GM19324 (cell line): ENCODE measurements around the gene ARL4C.
"Not testable (repeated sequence)": the region's sequence is repeated elsewhere in the genome, so short reads cannot be mapped to it uniquely, and the experiment has no call there.

Experiments
- ATAC-seq: cut with Tn5 transposase; IDR thresholded peaks from one replicate; pipeline ENCODE4 v1.9.1; 2021; ENCODE audit warnings: mild to moderate bottlenecking, moderate library complexity; ENCODE audit not compliant: unreplicated experiment, low FRiP score

ARL4C gene

GRCh38 chr2:234479465-234479864, 17.4 kb downstream of the ARL4C start:
- ATAC-seq, result no peak

DNA sequence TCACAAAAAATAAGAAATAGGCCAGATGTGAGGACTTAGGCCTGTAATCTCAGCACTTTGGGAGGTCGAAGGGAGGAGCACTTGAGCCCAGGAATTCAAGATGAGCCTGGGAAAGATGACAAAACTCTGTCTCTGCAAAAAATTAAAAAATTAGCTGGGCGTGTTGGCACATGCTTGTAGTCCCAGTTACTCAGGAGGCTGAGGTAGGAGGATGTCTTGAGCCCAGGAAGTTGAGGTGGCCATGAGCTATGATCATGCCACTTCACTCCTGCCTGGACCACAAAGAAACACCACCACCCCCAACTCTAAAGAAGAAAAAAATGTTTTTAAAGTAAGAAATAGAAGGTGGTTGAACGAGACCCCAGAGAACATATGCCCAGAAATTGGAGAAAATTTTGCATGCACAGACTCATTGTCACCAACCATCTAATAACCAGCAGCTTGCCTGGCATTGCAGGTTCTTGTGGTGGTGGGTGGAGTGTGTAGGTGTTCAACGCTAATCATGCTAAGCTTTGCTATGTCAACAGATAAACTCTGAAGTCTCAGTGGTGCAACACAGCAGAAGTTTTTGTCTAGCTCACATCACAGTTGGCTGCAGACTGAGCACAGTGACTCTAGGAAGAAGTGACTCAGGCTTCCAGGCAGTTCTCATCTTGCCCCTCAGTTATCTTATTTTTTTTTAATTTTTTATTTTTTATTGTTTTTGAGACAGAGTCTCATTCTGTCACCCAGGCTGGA, 18.6 kb downstream of the ARL4C start:
- ATAC-seq, result no peak

DNA sequence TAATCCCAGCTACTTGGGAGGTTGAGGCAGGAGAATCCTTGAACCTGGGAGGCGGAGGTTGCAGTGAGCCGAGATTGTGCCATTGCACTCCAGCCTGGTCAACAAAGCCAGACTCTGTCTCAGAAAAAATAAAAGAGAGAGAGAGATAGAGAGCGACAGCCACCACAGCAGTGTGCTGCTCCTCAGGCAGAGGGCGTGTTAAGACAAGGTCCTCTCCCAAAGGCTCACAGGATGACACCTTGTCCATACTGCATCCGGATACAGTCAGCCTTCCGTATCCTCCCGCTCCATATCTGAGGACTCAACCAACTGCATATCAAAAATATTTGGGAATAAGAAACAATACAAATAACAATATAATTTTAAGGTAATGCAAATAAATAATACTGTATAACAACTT, 20.1 kb downstream of the ARL4C start:
- no peak for ATAC-seq

DNA sequence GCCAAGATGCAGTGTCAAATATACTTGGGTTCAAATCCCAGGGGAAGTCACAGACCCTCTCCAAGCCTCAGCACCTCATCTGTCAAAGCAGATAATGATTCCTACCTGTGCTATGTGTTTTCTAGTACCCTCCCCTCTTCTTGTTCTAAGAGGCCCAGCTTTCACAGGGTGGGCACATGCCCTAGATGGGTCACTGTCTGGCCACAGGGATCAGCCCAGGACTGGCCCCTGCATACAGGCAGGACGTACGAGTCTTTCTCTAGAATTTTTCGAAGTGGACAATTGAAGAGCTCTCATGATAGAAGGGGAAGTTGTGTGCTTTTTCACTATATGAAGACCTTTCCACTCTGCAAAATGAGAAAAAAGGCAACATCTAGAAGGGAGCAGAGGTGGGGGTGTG, 22.2 kb downstream of the ARL4C start:
- ATAC-seq, result no peak

DNA sequence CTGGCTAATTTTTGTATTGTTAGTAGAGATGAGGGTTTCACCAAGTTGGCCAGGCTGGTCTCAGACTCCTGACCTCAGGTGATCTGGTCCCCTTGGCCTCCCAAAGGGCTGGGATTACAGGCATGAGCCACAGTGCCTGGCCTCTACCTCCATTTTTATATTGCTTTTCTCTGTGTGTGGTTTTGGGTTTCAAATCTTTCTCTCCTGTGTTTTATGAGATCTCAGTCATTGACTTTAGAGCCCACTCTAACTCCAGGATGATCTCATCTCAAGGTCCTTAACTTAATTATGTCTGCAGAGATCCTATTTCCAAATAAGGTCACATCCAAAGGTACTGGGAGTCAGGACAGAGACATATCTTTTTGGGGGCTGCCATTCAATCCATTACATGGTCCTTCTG, 24.7 kb downstream of the ARL4C start:
- no peak for ATAC-seq

- no peak for ATAC-seq
Measured at GRCh38 chr2:234469972-234470371, 26.9 kb downstream of the ARL4C start.

DNA sequence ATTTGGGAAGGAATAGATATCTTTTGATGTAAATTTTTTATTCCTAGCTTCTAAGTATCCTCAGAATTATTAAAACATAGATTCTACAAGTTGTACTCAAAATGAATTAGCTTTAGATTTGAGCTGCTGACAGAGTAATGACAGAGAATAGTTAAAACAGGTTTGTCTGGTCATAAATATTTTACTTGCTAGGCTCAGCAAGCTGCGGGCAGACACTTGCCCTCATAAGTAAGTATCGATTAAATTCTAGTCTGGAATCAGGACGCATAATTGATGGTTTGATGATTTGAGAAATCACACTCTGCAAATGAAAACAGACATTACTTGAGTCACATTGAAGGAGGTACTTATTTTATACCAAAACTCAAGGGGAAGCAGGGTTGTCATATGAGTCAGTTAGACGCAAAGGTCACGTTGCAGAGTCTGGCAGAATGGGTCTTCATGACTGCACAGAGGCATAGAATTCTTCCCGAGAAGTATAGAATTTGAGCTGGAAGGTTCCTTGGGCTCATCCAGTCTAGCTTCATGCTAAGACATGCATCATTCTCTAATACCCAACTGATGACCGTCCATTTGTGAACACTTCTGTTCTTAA, 27.5 kb downstream of the ARL4C start:
- ATAC-seq, result no peak

GRCh38 chr2:234468503-234468902, 28.4 kb downstream of the ARL4C start:
- ATAC-seq, result no peak

GRCh38 chr2:234467289-234467688, 29.6 kb downstream of the ARL4C start:
- ATAC-seq, result no peak

DNA sequence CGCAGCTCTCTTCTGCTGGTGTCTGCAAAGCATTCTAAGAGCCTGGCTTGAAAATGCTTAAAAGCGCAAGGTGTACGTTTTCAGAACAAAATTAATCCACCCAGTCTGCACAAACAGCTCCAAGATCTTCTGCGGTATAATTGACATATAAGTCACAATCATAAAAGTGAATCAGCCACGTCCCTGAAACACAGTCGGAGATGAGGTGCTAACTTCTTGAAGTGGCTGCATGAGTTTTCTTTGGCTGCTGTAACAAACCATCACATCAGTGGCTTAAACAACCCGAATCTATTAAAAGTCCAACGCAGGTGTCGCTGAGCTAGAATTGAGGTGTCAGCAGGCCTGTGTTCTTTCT, 32.6 kb downstream of the ARL4C start:
- no peak for ATAC-seq

DNA sequence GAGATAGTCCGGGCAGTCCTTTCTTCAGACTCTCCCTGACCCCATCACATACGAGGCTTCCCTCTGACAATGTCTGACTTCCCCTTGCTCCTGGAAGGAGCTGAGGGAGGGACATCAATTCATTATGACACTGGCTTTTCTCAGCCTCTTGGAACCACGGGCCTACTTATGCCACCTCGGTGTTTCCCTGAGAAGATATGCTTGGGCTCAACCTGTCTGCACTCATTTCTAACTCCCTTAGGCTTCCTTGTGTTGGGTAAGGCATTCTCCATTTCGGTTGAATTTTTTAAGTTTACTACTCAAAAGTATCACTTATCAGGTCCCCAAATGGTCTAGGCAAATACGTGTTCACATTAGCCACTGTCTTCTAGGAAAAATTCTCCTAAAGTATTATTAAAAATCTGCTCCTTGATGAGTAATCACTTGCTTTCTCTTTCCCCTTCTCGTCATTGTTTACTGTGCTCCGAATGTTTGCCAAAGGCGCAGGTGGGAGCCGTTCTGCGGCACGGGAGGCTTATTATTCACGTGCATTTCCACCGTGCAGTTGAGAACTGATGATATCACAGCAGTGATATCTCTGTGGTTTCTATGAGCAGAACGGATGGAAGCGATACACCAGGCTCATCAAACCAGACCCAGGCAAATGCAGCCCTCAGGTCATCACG, 33.1 kb downstream of the ARL4C start:
- ATAC-seq, result no peak

GRCh38 chr2:234462218-234462992, 34.5 kb downstream of the ARL4C start:
- ATAC-seq, result no peak

GRCh38 chr2:234459401-234460009, 37.4 kb downstream of the ARL4C start:
- no peak for ATAC-seq

DNA sequence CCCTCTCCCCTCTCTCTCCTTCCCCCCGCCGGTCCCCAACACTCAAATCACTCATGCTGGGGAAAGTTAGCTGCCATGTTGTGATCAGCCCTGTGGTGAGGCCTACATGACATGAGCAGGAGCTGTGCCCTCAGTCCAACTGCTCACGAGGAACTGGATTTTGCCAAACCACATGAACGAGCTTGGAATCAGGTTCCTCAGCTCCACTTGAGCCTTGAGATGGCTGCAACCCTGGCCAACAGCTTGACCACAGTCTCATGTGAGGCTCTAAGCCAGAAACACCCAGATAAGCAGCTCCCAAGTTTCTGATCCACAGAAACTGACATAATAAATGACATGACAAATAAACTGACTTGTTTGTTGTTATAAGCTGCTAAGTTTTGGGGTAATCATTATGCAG, 38.4 kb downstream of the ARL4C start:
- no peak for ATAC-seq

DNA sequence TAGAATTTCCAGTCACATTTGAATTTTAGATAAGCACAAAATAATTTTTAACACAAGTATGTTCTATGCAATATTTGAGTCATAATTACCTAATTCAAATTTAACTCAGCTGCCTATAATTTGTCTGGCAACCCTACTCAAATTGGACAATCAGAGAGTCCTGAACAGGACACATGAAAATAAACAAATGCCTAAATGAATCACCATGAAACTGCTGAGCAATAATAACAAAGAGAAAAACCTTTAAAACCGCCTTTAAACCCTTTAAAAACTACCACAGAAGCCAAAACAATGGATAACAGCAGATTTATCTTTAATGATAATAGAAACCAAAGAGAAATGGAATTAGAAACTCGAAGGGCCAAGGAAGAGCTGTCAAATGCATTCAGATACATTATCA, 39.5 kb downstream of the ARL4C start:
- ATAC-seq, result no peak

DNA sequence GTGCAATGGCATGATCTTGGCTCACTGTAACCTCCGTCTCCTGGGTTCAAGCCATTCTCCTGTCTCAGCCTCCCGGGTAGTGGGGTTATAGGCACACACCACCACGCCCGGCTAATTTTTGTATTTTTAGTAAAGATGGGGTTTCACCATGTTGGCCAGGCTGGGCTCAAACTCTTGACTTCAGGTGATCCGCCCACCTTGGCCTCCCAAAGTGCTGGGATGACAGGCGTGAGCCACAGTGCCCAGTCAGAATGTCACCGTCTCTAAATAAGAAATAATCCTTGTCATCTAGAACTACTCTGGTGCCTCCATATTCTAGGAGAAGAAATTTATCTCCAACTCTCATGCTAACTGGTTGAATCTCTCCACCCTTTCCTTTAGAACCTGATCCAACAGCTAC, 41.6 kb downstream of the ARL4C start:
- not testable (repeated sequence) for ATAC-seq

DNA sequence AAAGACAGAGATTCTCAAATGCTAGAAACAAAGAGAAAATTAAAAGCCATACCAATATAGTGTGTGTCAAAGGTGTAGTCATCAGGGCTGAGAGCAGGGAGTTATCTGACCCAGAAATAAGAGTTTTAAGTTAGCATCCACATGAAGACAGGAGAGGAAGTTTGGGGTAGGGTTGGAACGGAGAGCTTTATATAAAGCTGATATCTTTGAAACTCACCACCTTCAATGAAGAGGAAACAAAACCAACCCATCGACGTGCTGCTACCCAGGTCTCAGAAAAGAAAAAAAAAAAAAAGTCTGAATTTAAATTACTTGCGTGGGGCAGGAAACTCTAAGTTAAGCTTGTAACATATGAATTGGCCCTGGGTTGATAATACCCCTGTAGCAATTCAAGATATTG, 42.4 kb downstream of the ARL4C start:
- ATAC-seq, result no peak

DNA sequence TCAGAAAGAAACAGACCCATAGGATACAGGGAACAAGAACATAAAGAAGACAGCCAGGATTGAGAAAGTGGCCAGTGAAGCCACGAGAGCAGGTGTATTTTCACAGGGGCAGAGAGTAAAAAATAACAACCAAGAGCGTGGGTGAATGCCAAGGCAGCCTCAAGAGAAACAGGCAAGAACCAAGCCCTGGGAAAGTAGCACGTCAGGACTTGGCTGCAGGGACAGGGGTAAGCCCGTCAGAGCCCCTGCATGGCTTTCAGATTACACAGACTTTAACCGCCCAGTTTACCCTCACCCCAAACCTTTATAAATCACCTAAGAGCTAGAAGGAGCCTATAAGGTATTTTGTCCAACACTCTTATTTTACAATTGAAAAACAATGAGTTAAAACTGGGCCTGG, 43.7 kb downstream of the ARL4C start:
- ATAC-seq, result no peak

DNA sequence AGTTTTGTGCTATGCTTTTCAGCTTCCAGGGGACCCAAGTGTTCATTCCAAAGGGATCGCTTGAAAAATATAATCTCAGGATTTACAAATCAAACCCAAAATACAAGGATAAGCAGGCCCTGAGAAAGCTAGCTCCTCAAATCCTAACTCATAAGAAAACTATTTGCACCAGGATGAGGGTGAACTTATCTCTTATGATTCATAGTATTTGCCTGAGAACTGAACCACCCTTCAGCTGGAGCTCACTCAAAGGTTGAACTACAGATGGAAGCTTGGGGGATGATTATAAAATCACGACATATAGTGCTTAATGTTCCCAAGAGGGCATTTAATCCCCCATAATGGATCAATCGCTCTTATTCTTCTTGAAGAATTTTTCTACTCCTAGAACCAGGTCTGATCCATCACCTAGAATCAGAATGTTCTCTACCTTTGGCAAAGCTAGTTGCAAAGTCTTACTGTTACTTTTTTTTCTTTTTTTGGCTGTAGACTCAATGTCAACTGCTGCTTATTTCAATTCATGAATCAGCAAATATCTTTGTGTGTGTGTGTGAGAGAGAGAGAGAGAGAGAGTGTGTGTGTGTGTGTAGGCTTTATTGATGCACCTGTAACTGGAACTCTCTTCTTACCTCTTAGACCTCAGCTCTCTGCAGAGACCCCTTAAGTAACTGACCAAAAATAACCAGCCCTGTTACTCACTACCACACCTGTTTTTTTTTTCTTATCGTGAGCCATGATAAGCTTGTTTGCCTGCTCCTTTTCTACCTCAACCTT, 44.8 kb downstream of the ARL4C start:
- ATAC-seq, result no peak

- no peak for ATAC-seq
Measured at GRCh38 chr2:234451242-234451641, 45.6 kb downstream of the ARL4C start.
